K562 (cell line): ENCODE results near the gene ZBTB22. TPM values are rescaled to one million over a fixed set of nuclear protein-coding genes. Genes with fewer than 3 reads are reported as not detected.
A peak's percentile ranks its signal among the peaks of the same experiment; 100 is the strongest.

Experiments used
- C11orf30 ChIP-seq: fragments of 450-650 bp; IDR thresholded peaks from 2 replicates; pipeline ENCODE4 v1.6.1; 2016; ENCODE audit warnings: low read depth, mild to moderate bottlenecking
- CBFB ChIP-seq: sonication (generic); formaldehyde crosslinking; IDR thresholded peaks from 2 replicates; pipeline ENCODE4 v1.4.0; 2020; ENCODE audit warnings: mild to moderate bottlenecking, missing genetic modification reagents
- GATAD2A ChIP-seq: fragments of 450-650 bp; IDR thresholded peaks from 2 replicates; pipeline ENCODE4 v1.6.1; 2017
- HNRNPLL ChIP-seq: fragments of 200-400 bp; formaldehyde crosslinking; IDR thresholded peaks from 2 replicates; pipeline ENCODE4 v1.6.1; 2017; ENCODE audit warnings: low read length, low read depth, mild to moderate bottlenecking; ENCODE audit not compliant: poor library complexity, severe bottlenecking
- MCM3 ChIP-seq: fragments of 450-650 bp; IDR thresholded peaks from 2 replicates; pipeline ENCODE4 v1.6.1; 2016
- NCOA6 ChIP-seq: fragments of 450-650 bp; IDR thresholded peaks from 2 replicates; pipeline ENCODE4 v1.6.1; 2017; ENCODE audit warnings: mild to moderate bottlenecking
- NUFIP1 ChIP-seq: fragments of 450-650 bp; IDR thresholded peaks from 2 replicates; pipeline ENCODE4 v1.6.1; 2018; ENCODE audit not compliant: partially characterized antibody
- RBM22 ChIP-seq: fragments of 200-400 bp; formaldehyde crosslinking; IDR thresholded peaks from 2 replicates; pipeline ENCODE4 v1.6.1; 2018; ENCODE audit warnings: low read length, low read depth; ENCODE audit not compliant: poor library complexity, severe bottlenecking
- SIN3B ChIP-seq: fragments of 450-650 bp; IDR thresholded peaks from 2 replicates; pipeline ENCODE4 v1.6.1; 2017; ENCODE audit warnings: low read depth, mild to moderate bottlenecking, moderate library complexity
- SNIP1 ChIP-seq: fragments of 450-650 bp; IDR thresholded peaks from 2 replicates; pipeline ENCODE4 v1.7.1; 2017; ENCODE audit warnings: low read depth, mild to moderate bottlenecking
- ZNF785 ChIP-seq: fragments of 250-450 bp; sonication (Bioruptor Pico); IDR thresholded peaks from 2 replicates; pipeline ENCODE4 v1.4.0; 2020; ENCODE audit warnings: mild to moderate bottlenecking
- polyA plus RNA-seq, 8 experiments: library from polyadenylated mRNA; depleted of rRNA in 4 of 8; stranded (reverse) in 5 of 8; unstranded in 3 of 8; fragments of >200 nt; fragmentation: Nextera tagmentation in 2 of 8; fragmentation: Illumina TruSeq in 1 of 8; extraction: Ambion mirVana in 2 of 8; extraction: Trizol in 1 of 8; gene quantifications; 2 replicates each; pipeline versions ENCODE4 v1.2.1 to v1.2.3, GENCODE V29; 2011 to 2014; ENCODE audit warnings: inconsistent platforms in 1 of 8, missing spikeins in 1 of 8
- total RNA-seq, 7 experiments: library from RNA; depleted of rRNA in 6 of 7; stranded (reverse); fragments of >200 nt in 6 of 7; fragmentation: Illumina TruSeq in 2 of 7; extraction: Trizol in 2 of 7; gene quantifications; 2 replicates each; pipeline versions ENCODE4 v1.2.1 to v1.2.3, GENCODE V29; 2011 to 2021; ENCODE audit warnings: low replicate concordance in 1 of 7
- TF ChIP-seq, protein P1 (sequence below): fragments of 450-650 bp; formaldehyde crosslinking; IDR thresholded peaks from 2 replicates; pipeline ENCODE4 v1.4.0; 2022; ENCODE audit warnings: missing genetic modification characterization
- TF ChIP-seq, protein P2 (sequence below): fragments of 200-800 bp; sonication (Bioruptor generic); IDR thresholded peaks from 2 replicates; pipeline ENCODE4 v1.6.1; 2016; ENCODE audit warnings: missing genetic modification characterization, missing compliant biosample characterization
- TF ChIP-seq, protein P3 (sequence below): fragments of 250-450 bp; sonication (Bioruptor Pico); IDR thresholded peaks from 2 replicates; pipeline ENCODE4 v1.4.0; 2020; ENCODE audit warnings: mild to moderate bottlenecking, moderate library complexity
- TF ChIP-seq, protein P4 (sequence below): sonication (generic); formaldehyde crosslinking; IDR thresholded peaks from 2 replicates; pipeline ENCODE4 v1.8.0; 2022; ENCODE audit warnings: mild to moderate bottlenecking, missing genetic modification reagents

Gene ZBTB22
- total and polyA plus RNA-seq, 9 of the 15 experiments (the other 6 are each of a cell fraction or from before 2014, with no cell fraction given), result 0.21 to 11.9 (median 7.1) TPM

DNA sequence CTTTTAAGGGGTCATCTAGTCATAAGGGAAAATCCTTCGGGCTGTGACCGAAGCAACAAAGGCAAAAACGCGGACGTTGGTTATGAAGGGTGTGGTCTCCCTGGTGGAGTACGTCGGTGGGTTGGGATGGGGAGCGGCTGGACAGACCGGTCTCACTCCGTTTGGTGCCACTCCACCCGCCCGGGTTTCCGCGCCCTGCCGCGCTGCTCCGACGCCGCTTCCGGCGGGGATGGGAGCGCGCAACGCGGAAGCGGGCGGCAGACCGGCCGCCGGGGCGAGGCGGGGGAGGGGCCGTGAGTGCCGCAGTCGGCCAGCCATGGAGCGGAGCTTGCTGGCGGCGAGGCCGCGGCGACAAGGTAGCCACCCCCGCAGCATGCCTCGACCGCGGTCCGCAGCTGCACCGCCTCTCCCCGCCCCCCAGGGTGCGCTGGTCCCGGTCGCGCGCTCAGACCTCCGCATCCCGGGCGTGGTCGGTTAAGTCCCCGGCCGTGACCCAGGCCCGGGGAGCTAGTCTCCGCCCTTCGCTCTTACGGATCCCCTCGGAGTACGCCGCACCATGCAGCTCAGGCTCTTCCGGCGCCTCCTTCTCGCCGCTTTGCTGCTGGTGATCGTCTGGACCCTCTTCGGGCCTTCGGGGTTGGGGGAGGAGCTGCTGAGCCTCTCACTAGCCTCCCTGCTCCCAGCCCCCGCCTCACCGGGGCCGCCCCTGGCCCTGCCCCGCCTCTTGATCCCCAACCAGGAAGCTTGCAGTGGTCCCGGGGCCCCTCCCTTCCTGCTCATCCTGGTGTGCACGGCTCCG, 40.5 kb downstream of the ZBTB22 start, which contains the start of gene B3GALT4 (continued):
- TF ChIP-seq, protein P1, sequence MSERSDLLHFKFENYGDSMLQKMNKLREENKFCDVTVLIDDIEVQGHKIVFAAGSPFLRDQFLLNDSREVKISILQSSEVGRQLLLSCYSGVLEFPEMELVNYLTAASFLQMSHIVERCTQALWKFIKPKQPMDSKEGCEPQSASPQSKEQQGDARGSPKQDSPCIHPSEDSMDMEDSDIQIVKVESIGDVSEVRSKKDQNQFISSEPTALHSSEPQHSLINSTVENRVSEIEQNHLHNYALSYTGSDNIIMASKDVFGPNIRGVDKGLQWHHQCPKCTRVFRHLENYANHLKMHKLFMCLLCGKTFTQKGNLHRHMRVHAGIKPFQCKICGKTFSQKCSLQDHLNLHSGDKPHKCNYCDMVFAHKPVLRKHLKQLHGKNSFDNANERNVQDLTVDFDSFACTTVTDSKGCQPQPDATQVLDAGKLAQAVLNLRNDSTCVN (CRISPR knock-in tag), result peak; percentile 81; the same call in 1 of the 2 replicates
- TF ChIP-seq SNIP1, result no peak
- peak; percentile 58; the same call in 1 of the 2 replicates for TF ChIP-seq CBFB (CRISPR knock-in tag)
- TF ChIP-seq RBM22, result peak; percentile 96
- no peak for TF ChIP-seq ZNF785 (CRISPR knock-in tag)
- TF ChIP-seq, protein P2, sequence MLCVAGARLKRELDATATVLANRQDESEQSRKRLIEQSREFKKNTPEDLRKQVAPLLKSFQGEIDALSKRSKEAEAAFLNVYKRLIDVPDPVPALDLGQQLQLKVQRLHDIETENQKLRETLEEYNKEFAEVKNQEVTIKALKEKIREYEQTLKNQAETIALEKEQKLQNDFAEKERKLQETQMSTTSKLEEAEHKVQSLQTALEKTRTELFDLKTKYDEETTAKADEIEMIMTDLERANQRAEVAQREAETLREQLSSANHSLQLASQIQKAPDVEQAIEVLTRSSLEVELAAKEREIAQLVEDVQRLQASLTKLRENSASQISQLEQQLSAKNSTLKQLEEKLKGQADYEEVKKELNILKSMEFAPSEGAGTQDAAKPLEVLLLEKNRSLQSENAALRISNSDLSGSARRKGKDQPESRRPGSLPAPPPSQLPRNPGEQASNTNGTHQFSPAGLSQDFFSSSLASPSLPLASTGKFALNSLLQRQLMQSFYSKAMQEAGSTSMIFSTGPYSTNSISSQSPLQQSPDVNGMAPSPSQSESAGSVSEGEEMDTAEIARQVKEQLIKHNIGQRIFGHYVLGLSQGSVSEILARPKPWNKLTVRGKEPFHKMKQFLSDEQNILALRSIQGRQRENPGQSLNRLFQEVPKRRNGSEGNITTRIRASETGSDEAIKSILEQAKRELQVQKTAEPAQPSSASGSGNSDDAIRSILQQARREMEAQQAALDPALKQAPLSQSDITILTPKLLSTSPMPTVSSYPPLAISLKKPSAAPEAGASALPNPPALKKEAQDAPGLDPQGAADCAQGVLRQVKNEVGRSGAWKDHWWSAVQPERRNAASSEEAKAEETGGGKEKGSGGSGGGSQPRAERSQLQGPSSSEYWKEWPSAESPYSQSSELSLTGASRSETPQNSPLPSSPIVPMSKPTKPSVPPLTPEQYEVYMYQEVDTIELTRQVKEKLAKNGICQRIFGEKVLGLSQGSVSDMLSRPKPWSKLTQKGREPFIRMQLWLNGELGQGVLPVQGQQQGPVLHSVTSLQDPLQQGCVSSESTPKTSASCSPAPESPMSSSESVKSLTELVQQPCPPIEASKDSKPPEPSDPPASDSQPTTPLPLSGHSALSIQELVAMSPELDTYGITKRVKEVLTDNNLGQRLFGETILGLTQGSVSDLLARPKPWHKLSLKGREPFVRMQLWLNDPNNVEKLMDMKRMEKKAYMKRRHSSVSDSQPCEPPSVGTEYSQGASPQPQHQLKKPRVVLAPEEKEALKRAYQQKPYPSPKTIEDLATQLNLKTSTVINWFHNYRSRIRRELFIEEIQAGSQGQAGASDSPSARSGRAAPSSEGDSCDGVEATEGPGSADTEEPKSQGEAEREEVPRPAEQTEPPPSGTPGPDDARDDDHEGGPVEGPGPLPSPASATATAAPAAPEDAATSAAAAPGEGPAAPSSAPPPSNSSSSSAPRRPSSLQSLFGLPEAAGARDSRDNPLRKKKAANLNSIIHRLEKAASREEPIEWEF (CRISPR knock-in tag), result no peak
- TF ChIP-seq NCOA6, result peak; percentile 20; the same call in 1 of the 2 replicates
- no peak for TF ChIP-seq NUFIP1
- TF ChIP-seq, protein P3, sequence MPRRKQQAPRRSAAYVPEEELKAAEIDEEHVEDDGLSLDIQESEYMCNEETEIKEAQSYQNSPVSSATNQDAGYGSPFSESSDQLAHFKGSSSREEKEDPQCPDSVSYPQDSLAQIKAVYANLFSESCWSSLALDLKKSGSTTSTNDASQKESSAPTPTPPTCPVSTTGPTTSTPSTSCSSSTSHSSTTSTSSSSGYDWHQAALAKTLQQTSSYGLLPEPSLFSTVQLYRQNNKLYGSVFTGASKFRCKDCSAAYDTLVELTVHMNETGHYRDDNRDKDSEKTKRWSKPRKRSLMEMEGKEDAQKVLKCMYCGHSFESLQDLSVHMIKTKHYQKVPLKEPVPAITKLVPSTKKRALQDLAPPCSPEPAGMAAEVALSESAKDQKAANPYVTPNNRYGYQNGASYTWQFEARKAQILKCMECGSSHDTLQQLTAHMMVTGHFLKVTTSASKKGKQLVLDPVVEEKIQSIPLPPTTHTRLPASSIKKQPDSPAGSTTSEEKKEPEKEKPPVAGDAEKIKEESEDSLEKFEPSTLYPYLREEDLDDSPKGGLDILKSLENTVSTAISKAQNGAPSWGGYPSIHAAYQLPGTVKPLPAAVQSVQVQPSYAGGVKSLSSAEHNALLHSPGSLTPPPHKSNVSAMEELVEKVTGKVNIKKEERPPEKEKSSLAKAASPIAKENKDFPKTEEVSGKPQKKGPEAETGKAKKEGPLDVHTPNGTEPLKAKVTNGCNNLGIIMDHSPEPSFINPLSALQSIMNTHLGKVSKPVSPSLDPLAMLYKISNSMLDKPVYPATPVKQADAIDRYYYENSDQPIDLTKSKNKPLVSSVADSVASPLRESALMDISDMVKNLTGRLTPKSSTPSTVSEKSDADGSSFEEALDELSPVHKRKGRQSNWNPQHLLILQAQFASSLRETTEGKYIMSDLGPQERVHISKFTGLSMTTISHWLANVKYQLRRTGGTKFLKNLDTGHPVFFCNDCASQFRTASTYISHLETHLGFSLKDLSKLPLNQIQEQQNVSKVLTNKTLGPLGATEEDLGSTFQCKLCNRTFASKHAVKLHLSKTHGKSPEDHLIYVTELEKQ (CRISPR knock-in tag), result no peak
- TF ChIP-seq GATAD2A, result peak; percentile 47; the same call in 1 of the 2 replicates
- peak; percentile 14 for TF ChIP-seq HNRNPLL
- TF ChIP-seq, protein P4, sequence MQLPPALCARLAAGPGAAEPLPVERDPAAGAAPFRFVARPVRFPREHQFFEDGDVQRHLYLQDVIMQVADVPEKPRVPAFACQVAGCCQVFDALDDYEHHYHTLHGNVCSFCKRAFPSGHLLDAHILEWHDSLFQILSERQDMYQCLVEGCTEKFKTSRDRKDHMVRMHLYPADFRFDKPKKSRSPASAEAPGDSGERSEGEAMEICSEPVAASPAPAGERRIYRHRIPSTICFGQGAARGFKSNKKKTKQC (CRISPR knock-in tag), result no peak
- no peak for TF ChIP-seq C11orf30
- TF ChIP-seq MCM3, result no peak
- TF ChIP-seq SIN3B, result peak; percentile 70
